Loucy (cell line): ENCODE measurements around the gene GLT8D1.

Experiments used
- EZH2phosphoT487 ChIP-seq: fragments of 200-600 bp; IDR thresholded peaks from 2 replicates; pipeline ENCODE4 v1.6.1; 2018; ENCODE audit warnings: antibody characterized with exemption, mild to moderate bottlenecking, moderate library complexity, borderline replicate concordance
- TF ChIP-seq, protein P1 (sequence below): fragments of 200-600 bp; sonication (generic); conservative IDR thresholded peaks from 2 replicates; pipeline ENCODE4 v1.5.1; 2014; ENCODE audit warnings: mild to moderate bottlenecking, antibody characterized with exemption, low read length

DNA sequence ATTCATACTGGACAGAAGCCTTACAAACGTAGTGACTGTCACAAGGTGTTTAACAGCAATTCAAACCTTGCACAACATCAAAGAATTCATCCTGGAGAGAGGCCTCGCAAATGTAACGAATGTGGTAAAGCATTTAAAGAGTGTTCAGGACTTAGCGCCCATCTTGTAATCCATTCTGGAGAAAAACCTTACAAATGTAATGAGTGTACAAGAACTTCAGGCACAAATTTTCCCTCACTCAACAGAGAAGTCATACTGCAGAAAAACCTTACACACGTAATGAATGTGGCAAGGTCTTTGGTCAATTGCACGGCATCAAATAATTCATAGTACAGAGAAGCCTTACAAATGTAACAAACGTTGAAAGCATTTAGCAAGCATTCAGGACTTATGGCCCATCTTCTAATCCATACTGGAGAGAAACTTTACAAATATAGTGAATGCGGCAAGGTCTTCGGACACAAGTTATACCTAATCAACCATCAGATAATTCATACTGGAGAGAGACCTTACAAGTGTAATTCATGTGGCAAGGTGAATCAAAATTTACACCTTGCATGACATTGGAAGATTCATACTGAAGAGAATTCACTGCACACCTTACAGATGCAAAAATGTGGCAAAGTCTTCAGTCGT is 27.8 kb upstream of the GLT8D1 start:
- TF ChIP-seq, protein P1, sequence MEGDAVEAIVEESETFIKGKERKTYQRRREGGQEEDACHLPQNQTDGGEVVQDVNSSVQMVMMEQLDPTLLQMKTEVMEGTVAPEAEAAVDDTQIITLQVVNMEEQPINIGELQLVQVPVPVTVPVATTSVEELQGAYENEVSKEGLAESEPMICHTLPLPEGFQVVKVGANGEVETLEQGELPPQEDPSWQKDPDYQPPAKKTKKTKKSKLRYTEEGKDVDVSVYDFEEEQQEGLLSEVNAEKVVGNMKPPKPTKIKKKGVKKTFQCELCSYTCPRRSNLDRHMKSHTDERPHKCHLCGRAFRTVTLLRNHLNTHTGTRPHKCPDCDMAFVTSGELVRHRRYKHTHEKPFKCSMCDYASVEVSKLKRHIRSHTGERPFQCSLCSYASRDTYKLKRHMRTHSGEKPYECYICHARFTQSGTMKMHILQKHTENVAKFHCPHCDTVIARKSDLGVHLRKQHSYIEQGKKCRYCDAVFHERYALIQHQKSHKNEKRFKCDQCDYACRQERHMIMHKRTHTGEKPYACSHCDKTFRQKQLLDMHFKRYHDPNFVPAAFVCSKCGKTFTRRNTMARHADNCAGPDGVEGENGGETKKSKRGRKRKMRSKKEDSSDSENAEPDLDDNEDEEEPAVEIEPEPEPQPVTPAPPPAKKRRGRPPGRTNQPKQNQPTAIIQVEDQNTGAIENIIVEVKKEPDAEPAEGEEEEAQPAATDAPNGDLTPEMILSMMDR, result no peak
- no peak for TF ChIP-seq EZH2phosphoT487
